ENCODE results near the gene UST. TPM values are rescaled to one million over a fixed set of nuclear protein-coding genes. Genes with fewer than 3 reads are reported as not detected.

The UST gene
- total RNA-seq, 1 experiment from 2014 or later: 10.0 TPM

DNA sequence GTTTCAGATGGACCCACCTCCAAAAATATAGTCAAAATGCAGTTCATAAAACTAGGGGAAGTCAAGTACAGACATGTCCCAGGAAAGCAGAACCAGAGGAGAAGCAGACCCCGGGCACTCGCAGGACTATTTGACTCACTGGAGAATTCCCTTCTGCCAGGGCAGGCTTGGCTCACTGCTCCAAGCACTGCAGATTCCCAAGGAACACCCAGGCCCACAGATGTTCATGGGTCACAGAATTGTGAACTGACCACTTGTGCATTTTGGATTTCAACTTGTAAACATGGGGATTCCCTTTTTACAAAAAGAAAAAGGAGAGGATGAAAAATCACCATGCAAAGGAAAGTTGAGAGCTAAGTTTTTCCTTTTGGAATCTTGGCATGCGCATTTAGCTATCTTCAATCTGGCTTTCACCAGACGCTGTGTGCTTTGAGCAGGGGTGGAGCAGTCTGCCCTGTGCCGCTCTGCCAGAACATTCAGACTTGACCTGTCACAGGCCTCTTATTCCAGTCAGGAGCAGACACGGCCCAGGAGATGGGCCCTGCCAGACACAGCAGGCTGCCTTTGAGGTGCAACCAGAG lies 333.2 kb downstream of the UST start:
- ChIA-PET POLR2A (interaction anchor here (0.5 to 2.6 kb wide), 21 partner anchors 10 to 378 kb away, joined by 3 to 61 read pairs (median 4); partner anchors contain the start of gene TAB2), CTCF (interaction anchor here (0.5 to 2.3 kb wide), 20 partner anchors 10 to 502 kb away, joined by 3 to 25 read pairs (median 4); no protein-coding TSS in a partner anchor)
- no peaks in the 10 kb centered on the region for H3K27me3 Mint-ChIP-seq (ENCODE audit: insufficient read depth, unreplicated experiment)
- peak overlapping the region; percentile 54 for H3K27ac Mint-ChIP-seq (ENCODE audit: low read depth, unreplicated experiment)
- peak overlapping the region; percentile 14 for H3K4me3 Mint-ChIP-seq (ENCODE audit: unreplicated experiment)
- DNase-seq (ENCODE audit: unreplicated experiment): peak; percentile 73
- BruUV-seq (replicated peaks): no TSS peak
- peaks cover 10% of the 10 kb centered on the region for H3K36me3 Mint-ChIP-seq (ENCODE audit: insufficient read depth, unreplicated experiment)
- TF ChIP-seq, protein P1, sequence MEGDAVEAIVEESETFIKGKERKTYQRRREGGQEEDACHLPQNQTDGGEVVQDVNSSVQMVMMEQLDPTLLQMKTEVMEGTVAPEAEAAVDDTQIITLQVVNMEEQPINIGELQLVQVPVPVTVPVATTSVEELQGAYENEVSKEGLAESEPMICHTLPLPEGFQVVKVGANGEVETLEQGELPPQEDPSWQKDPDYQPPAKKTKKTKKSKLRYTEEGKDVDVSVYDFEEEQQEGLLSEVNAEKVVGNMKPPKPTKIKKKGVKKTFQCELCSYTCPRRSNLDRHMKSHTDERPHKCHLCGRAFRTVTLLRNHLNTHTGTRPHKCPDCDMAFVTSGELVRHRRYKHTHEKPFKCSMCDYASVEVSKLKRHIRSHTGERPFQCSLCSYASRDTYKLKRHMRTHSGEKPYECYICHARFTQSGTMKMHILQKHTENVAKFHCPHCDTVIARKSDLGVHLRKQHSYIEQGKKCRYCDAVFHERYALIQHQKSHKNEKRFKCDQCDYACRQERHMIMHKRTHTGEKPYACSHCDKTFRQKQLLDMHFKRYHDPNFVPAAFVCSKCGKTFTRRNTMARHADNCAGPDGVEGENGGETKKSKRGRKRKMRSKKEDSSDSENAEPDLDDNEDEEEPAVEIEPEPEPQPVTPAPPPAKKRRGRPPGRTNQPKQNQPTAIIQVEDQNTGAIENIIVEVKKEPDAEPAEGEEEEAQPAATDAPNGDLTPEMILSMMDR (IDR thresholded peaks at IDR 0.05; ENCODE audit: unreplicated experiment): no peak
- intact Hi-C loops (cut with micrococcal nuclease): loop anchor here (5.0 kb wide), 2 partner anchors 237 to 503 kb away; partner anchors contain the start of gene TAB2
- H3K4me1 Mint-ChIP-seq (ENCODE audit: insufficient read depth, unreplicated experiment): peaks cover 22% of the 10 kb centered on the region
- no peaks in the 10 kb centered on the region for H3K9me3 Mint-ChIP-seq (ENCODE audit: unreplicated experiment)

DNA sequence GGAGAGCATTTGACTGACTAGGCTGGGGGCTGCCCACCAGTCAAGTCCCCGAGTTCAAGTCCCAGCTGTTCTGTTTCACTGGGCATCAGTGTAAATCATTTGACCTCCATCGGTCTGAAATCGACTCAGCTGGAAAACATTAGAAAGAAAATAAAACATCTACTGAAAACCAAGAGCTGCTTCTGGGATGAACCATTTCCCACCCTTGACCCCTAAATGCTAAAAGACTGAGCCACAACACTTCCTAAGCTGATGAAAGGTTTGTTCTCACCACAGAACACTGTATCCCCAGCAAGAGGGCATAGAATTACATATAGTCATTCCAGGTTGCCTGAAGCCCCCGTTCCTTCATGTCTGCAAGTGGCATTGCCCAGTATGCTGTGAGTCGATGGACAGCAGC lies 333.7 kb downstream of the UST start:
- no TSS peak for BruUV-seq (replicated peaks)
- Mint-ChIP-seq H3K4me1 (ENCODE audit: insufficient read depth, unreplicated experiment) (peaks cover 19% of the 10 kb centered on the region), H3K27me3 (ENCODE audit: insufficient read depth, unreplicated experiment) (no peaks in the 10 kb centered on the region), H3K4me3 (ENCODE audit: unreplicated experiment) (peak overlapping the region; percentile 14), H3K36me3 (ENCODE audit: insufficient read depth, unreplicated experiment) (peaks cover 10% of the 10 kb centered on the region), H3K27ac (ENCODE audit: low read depth, unreplicated experiment) (peak overlapping the region; percentile 54), H3K9me3 (ENCODE audit: unreplicated experiment) (no peaks in the 10 kb centered on the region)
- ChIA-PET CTCF (interaction anchor here (0.5 to 2.3 kb wide), 22 partner anchors 9 to 503 kb away, joined by 3 to 25 read pairs (median 4); no protein-coding TSS in a partner anchor), POLR2A (interaction anchor here (0.5 to 2.6 kb wide), 18 partner anchors 9 to 377 kb away, joined by 3 to 61 read pairs (median 4); no protein-coding TSS in a partner anchor)
- TF ChIP-seq, protein P1 (IDR thresholded peaks at IDR 0.05; ENCODE audit: unreplicated experiment): no peak
- intact Hi-C loops (cut with micrococcal nuclease): loop anchor here (5.0 kb wide), 2 partner anchors 237 to 503 kb away; partner anchors contain the start of gene TAB2
- DNase-seq (ENCODE audit: unreplicated experiment): no peak

DNA sequence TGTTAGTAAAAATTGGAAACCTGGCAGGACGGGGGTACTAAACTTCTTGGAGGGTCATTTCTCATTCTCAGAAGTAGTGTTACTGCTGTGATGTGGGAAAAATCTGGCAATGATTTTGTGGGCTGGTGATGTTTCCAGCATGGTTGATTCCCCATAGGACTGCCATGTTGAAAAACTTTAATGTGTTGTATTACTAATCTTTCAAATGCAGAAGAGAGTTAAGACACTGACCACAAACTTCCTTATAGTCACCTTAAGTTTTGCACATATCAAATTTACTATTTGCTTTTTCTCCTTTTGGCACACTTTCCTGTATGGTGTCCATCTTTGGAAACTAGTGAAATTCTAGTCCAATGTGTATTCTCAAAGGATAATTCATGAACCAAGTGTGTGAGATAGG lies 334.5 kb downstream of the UST start:
- DNase-seq (ENCODE audit: unreplicated experiment): no peak
- ChIA-PET POLR2A (interaction anchor here (0.8 to 2.6 kb wide), 8 partner anchors 19 to 350 kb away, joined by 3 to 61 read pairs (median 12); no protein-coding TSS in a partner anchor), CTCF (interaction anchor here (0.7 to 2.3 kb wide), 13 partner anchors 14 to 504 kb away, joined by 3 to 25 read pairs (median 4); no protein-coding TSS in a partner anchor)
- no TSS peak for BruUV-seq (replicated peaks)
- Mint-ChIP-seq H3K36me3 (ENCODE audit: insufficient read depth, unreplicated experiment) (peaks cover 8% of the 10 kb centered on the region), H3K4me3 (ENCODE audit: unreplicated experiment) (no peak overlapping the region), H3K4me1 (ENCODE audit: insufficient read depth, unreplicated experiment) (peaks cover 11% of the 10 kb centered on the region), H3K9me3 (ENCODE audit: unreplicated experiment) (no peaks in the 10 kb centered on the region), H3K27me3 (ENCODE audit: insufficient read depth, unreplicated experiment) (no peaks in the 10 kb centered on the region), H3K27ac (ENCODE audit: low read depth, unreplicated experiment) (no peak overlapping the region)
- intact Hi-C loops (cut with micrococcal nuclease): loop anchor here (5.0 kb wide), 2 partner anchors 236 to 504 kb away; partner anchors contain the start of gene TAB2
- TF ChIP-seq, protein P1 (IDR thresholded peaks at IDR 0.05; ENCODE audit: unreplicated experiment): no peak

DNA sequence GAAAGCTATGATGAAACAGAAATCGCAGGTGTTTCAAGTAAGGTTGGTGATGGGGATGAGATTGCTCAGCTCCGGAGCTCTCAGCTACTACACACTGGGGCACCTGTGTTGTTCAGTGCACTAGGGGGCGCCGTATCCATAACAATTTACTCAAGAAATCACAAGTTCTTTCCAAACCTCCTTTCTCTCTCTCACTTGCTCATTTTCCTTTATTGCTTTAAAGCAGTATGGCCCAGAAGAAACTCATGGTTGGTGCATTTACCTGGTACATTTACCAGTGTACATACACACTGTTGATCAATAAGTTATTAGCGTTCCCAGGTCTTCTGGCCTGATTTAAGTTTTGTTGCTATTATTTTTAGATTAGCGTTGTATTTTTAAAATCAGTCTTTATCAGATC lies 335.5 kb downstream of the UST start:
- Mint-ChIP-seq H3K36me3 (ENCODE audit: insufficient read depth, unreplicated experiment) (peaks cover 6% of the 10 kb centered on the region), H3K27me3 (ENCODE audit: insufficient read depth, unreplicated experiment) (no peaks in the 10 kb centered on the region), H3K4me1 (ENCODE audit: insufficient read depth, unreplicated experiment) (peaks cover 11% of the 10 kb centered on the region), H3K9me3 (ENCODE audit: unreplicated experiment) (no peaks in the 10 kb centered on the region), H3K4me3 (ENCODE audit: unreplicated experiment) (no peak overlapping the region), H3K27ac (ENCODE audit: low read depth, unreplicated experiment) (no peak overlapping the region)
- no TSS peak for BruUV-seq (replicated peaks)
- POLR2A ChIA-PET: interaction anchor here (0.8 to 1.0 kb wide), 6 partner anchors 21 to 351 kb away, joined by 3 to 7 read pairs (median 4); no protein-coding TSS in a partner anchor
- CTCF ChIA-PET: interaction anchor here (0.5 to 4.5 kb wide), 16 partner anchors 10 to 435 kb away, joined by 3 to 50 read pairs (median 3); no protein-coding TSS in a partner anchor
- peak; percentile 78 for DNase-seq (ENCODE audit: unreplicated experiment)
- TF ChIP-seq, protein P1 (IDR thresholded peaks at IDR 0.05; ENCODE audit: unreplicated experiment): peak; percentile 72
- intact Hi-C loops (cut with micrococcal nuclease): loop anchor here (1.0 to 5.0 kb wide), 5 partner anchors 50 to 505 kb away; partner anchors contain the start of gene TAB2

All from MCF 10A (cell line).